Hippocampal formation (tissue), 2 donors: ENCODE results near the gene CAPN15.

ENCODE experiments used
- DNase-seq, 2 donors: peaks; one replicate each; lab custom pipeline; 2025; lab: John Stamatoyannopoulos, UW

Gene CAPN15

GRCh38 chr16:561957-562938 is 34.7 kb downstream of the CAPN15 start:
- no peak for DNase-seq

DNA sequence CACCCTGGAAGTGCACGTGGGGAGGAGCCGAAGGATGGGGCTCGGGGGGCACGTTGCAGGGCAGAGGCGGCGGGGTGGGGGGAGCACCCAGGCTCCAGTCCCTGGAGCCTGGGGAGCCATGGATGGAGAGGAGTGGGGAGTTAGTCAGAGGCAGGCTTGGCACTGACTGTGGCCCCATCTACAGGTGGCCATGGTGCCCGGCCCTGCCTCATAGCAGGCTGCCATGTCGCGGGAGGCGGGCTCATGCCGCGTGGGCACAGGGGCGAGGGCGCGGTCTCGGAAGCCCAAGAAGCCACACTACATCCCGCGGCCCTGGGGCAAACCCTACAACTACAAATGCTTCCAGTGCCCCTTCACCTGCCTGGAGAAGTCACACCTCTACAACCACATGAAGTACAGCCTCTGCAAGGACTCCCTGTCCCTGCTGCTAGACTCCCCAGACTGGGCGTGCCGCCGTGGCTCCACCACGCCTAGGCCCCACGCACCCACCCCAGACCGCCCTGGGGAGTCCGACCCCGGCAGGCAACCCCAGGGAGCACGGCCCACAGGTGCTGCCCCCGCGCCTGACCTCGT is 35.6 kb downstream of the CAPN15 start:
- DNase-seq, result no peak

DNA sequence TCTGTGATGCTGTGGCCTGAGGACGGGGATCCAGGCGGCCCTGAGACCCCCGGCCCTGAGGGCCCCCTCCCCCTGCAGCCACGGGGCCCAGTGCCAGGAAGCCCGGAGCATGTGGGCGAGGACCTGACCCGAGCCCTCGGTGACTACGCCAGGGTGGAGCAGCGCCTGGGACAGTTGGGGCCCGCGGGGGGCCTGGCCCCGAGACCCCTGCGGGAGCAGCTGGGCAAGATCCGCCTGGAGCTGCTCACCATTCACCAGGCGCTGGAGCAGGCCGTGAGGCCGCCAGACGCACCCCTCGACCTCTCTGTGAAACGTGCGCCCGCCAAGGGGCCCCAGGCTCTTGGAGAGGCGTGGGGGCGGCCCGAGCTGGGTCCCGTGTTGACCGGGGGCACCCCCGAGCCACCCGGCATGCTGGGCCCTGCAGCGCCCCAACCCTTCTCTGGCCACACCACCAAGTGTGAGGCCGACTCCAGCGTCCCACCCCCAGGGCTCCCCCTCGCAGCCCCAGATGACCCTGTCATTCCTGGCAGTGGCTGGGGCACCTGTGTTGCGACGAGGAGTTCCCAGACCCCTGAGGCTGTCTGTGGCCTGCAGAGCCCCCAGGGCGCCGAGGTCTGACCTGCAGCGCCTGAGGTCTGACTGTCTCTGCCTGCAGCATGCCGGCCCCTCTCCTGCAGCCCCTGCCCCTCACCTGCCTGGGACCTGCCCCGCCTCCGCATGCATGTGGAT is 37.3 kb downstream of the CAPN15 start:
- no peak for DNase-seq

- no peak for DNase-seq
Observed at GRCh38 chr16:565419-566330, 38.2 kb downstream of the CAPN15 start.

DNA sequence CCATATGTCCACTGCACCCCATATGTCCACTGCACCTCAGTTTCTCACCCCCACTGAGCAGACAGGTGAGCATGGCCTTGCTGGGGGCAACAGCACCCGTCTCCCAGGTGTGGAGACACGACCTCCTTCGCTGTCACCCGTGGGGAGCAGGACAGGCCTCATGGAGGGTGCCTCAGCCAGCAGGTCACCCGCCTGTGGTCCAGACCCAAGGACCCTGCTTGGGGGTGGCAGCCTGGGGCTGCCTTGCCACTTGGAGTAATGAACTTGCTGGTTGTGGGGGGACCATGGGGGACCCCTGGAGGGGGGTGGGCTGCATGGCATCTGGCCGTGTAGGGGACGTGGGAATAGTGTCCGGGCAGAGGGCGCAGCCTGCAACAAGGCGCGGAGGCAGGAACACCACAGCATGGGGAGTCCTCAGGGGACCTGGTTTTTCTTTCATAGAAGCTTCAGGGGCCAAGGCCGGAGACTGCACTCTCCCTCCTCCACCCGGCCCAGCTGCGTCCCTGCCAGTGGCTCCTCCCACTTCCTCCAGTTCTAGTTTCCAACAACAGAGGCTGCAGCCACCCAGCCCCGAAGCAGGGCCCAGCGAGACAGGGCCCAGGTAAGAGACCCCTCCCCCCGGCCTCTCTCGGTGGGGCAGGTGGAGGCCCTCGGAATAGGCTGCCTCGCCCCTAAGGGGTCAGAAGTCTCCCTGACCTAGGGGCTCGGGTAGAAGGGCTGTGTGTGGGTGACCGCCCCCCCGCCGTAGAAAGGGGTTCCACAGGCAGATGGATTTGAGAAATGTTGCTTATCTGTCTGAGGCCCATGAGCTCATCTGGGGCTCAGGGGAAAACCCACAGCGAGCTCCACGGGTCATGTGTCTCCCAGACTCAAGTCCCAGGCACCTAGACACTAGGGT is 39.2 kb downstream of the CAPN15 start, which contains the start of gene NHLRC4:
NHLRC4 (plus strand) TSS at position 531 of the 898 bp plus-strand sequence. CDS start 1,043 bp downstream, outside the sequence.
- no peak for DNase-seq

- no peak for DNase-seq
Observed at GRCh38 chr16:567373-568256, 40.1 kb downstream of the CAPN15 start.

GRCh38 chr16:568401-569258 is 41.1 kb downstream of the CAPN15 start:
- no peak for DNase-seq

GRCh38 chr16:569445-570254 is 42.1 kb downstream of the CAPN15 start, which contains the start of gene PIGQ:
TSS of gene PIGQ (plus strand) at chr16:569968. CDS start at chr16:574075, 4,107 bp downstream.
- peak in 1 of 2 donors; percentile 42 for DNase-seq

DNA sequence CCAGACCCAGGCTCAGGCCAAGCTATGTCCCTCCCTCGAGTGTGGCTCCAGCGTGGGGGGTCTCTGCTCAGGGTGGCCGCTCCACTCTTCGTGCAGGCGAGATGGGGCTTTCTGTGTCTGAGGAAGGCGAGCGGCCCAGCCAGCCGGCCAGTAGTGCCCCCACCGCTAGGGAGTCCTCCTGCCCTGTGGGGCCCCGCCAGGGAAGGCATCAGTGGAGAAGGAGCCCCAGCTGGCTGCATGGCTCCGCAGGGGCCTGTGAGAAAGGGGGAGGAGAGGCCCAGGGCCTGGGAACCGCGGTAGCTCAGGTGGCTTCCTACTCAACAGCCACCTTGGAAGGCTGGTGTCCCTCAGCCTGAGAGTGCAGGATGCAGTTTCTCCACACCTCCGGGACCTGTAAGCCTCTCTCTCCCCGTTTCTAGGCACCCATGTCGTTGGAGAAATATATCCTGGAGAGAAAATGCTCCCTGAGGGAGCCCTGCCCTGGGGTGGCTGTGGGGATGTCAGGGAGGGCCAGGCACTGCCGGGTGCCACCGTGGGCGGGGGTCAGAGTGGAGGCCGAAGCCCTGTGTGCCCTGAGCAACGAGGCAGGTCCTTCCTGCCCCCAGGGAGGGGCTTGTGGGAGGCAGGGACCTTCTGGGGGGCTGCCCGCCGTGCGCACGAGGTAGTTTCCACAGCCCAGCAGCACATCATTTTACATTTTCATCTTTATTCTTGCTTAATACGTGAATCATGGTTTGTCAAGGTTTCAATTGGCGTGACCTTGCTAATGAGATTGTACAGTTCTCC is 45.5 kb downstream of the CAPN15 start:
- no peak for DNase-seq

DNA sequence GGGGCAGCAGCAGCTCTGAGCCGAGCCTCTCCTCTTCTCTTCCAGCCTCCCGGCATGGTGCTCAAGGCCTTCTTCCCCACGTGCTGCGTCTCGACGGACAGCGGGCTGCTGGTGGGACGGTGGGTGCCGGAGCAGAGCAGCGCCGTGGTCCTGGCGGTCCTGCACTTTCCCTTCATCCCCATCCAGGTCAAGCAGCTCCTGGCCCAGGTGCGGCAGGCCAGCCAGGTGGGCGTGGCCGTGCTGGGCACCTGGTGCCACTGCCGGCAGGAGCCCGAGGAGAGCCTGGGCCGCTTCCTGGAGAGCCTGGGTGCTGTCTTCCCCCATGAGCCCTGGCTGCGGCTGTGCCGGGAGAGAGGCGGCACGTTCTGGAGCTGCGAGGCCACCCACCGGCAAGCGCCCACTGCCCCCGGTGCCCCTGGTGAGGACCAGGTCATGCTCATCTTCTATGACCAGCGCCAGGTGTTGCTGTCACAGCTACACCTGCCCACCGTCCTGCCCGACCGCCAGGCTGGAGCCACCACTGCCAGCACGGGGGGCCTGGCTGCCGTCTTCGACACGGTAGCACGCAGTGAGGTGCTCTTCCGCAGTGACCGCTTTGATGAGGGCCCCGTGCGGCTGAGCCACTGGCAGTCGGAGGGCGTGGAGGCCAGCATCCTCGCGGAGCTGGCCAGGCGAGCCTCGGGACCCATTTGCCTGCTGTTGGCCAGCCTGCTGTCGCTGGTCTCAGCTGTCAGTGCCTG is 46.7 kb downstream of the CAPN15 start:
- DNase-seq, result no peak

DNA sequence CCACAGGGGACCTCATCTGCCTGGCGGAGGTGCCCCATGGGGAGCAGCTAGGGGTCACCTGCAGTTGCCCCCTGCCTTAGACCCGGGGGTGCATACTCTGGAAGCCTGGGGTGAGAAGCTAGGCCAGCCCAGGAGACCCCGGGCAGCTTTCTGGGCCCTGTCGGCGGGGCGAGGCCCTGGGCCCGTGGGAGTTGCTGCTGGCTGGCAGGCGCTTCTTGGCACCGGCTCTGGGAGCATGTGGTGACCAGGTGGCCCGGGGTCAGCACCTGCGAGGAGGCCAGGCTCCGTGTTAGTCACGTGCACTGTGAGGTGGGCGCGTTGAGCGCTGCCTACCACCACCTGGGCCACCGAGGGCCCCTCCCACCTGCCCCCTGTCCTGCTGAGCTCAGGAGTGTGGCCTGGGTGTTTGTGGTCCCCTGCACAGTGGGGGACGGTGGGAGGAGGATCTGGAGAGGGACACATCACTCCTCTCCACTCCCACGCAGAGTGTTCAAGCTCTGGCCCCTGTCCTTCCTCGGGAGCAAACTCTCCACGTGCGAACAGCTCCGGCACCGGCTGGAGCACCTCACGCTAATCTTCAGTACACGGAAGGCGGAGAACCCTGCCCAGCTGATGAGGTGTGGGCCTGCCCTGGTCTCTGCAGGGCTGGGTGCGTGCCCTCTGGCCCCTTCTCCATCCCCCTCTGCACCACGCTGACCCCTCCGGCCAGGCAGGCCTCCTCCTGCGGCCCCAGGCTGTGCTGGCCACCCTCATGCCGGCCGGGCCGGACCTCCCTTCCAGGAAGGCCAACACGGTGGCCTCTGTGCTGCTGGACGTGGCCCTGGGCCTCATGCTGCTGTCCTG is 48.1 kb downstream of the CAPN15 start:
- no peak for DNase-seq

GRCh38 chr16:576197-576822 is 48.8 kb downstream of the CAPN15 start:
- DNase-seq, result no peak

DNA sequence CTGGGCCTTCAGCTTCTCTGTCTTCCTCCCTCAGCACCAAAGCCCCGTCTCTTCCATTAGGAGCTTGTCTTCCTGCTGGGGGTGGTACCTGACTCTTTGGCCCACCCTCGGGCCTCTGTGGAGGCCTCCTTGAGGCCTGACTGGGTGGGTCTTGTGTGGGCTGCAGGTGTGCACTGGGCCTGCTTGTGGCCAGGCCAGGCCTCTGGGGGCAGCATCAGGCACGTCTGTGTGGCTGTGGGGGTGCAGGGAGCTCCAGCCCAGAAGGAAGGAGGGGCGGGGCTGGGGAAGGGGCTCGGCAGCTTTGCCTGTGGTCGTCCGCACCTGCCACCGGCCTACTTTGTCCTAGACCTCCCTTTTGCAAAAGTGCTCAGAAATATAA is 49.3 kb downstream of the CAPN15 start:
- no peak for DNase-seq

GRCh38 chr16:577796-578195 is 50.3 kb downstream of the CAPN15 start:
- no peak for DNase-seq
